ENCODE data around the gene POLE3.

Gene POLE3

DNA sequence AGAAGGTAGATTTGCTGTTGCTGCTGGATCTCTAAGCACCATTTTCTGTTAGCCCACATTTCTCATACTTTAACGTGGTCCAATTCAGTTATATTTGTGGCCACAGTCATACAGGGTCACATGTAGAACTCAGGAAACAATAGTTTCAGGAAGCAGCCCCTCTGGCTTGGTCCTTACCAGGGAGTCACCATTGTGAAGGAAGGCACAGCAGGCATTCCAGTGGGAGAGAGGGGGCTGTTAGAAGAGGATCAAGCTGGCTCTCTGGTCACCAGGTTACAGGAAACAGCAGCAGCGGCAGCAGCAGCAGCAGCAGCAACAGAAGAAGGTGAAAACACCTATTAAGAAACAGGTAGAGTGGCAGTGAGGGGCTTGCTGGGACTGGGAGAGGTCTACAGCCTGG lies 14.6 kb upstream of the POLE3 start:
- Histone ChIP-seq H3K9me2 (replicated peaks; ENCODE audit: low read depth, low read length) (no peaks in the 10 kb centered on the region), H3K27me3 (ENCODE audit: insufficient read depth, low read length, poor library complexity, severe bottlenecking) (no peaks in the 10 kb centered on the region), H3K9me3 (ENCODE audit: insufficient read depth, low read depth, low read length) (no peaks in the 10 kb centered on the region), H4K20me1 (ENCODE audit: insufficient read depth, low read length, poor library complexity, severe bottlenecking) (no peaks in the 10 kb centered on the region), H3K79me2 (ENCODE audit: insufficient read depth, low read length) (no peaks in the 10 kb centered on the region), H3F3A (ENCODE audit: low read depth) (no peaks in the 10 kb centered on the region), H3K4me2 (ENCODE audit: low read depth, low read length, poor library complexity, severe bottlenecking) (peak overlapping the region; percentile 87), H3K4me3 (ENCODE audit: low read length, poor library complexity, severe bottlenecking) (peak overlapping the region; percentile 63), H2AFZ (ENCODE audit: low read length) (peak overlapping the region; percentile 87), H3K9ac (ENCODE audit: low read depth, low read length, poor library complexity, severe bottlenecking) (peak overlapping the region; percentile 70), H3K36me3 (ENCODE audit: insufficient read depth, low read length) (no peaks in the 10 kb centered on the region), H3K4me1 (ENCODE audit: insufficient read depth, low read length, poor library complexity, severe bottlenecking) (peaks cover 43% of the 10 kb centered on the region)
- no peak for TF ChIP-seq EZH2phosphoT487 (IDR thresholded peaks at IDR 0.05; ENCODE audit: borderline replicate concordance)
- TF ChIP-seq, protein P1, sequence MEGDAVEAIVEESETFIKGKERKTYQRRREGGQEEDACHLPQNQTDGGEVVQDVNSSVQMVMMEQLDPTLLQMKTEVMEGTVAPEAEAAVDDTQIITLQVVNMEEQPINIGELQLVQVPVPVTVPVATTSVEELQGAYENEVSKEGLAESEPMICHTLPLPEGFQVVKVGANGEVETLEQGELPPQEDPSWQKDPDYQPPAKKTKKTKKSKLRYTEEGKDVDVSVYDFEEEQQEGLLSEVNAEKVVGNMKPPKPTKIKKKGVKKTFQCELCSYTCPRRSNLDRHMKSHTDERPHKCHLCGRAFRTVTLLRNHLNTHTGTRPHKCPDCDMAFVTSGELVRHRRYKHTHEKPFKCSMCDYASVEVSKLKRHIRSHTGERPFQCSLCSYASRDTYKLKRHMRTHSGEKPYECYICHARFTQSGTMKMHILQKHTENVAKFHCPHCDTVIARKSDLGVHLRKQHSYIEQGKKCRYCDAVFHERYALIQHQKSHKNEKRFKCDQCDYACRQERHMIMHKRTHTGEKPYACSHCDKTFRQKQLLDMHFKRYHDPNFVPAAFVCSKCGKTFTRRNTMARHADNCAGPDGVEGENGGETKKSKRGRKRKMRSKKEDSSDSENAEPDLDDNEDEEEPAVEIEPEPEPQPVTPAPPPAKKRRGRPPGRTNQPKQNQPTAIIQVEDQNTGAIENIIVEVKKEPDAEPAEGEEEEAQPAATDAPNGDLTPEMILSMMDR (conservative IDR thresholded peaks at IDR 0.05; ENCODE audit: low read length), result no peak

DNA sequence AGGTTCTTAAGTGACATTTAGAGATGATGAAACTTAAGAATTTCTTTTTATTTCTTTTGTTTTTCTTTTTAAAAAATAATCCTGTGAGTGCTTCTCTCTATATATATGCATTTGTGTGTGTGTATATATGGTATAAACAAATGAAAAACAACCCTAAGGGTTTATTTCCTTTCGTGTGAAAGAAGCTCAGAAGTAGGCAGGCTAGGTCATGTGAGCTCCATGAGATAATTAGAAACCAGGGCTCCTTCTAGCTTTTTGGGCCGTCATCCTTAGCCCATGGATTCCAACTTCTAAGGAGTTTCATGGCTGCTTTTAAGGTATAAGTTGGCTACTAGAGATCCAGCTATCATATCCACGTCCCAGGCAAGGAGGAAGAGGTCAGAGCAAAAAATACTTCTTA lies 11.3 kb upstream of the POLE3 start:
- H3K9ac ChIP-seq (ENCODE audit: low read depth, low read length, poor library complexity, severe bottlenecking), result no peak overlapping the region
- no peak overlapping the region for H3K4me2 ChIP-seq (ENCODE audit: low read depth, low read length, poor library complexity, severe bottlenecking)
- H3K4me3 ChIP-seq (ENCODE audit: low read length, poor library complexity, severe bottlenecking), result no peak overlapping the region
- no peaks in the 10 kb centered on the region for H3K9me2 ChIP-seq (replicated peaks; ENCODE audit: low read depth, low read length)
- H3K27me3 ChIP-seq (ENCODE audit: insufficient read depth, low read length, poor library complexity, severe bottlenecking), result no peaks in the 10 kb centered on the region
- H3K4me1 ChIP-seq (ENCODE audit: insufficient read depth, low read length, poor library complexity, severe bottlenecking), result peaks cover 28% of the 10 kb centered on the region
- no peak overlapping the region for H2AFZ ChIP-seq (ENCODE audit: low read length)
- H3K79me2 ChIP-seq (ENCODE audit: insufficient read depth, low read length), result no peaks in the 10 kb centered on the region
- no peak for TF ChIP-seq EZH2phosphoT487 (IDR thresholded peaks at IDR 0.05; ENCODE audit: borderline replicate concordance)
- TF ChIP-seq, protein P1 (conservative IDR thresholded peaks at IDR 0.05; ENCODE audit: low read length), result no peak
- no peaks in the 10 kb centered on the region for H3F3A ChIP-seq (ENCODE audit: low read depth)
- H3K9me3 ChIP-seq (ENCODE audit: insufficient read depth, low read depth, low read length), result no peaks in the 10 kb centered on the region
- H3K36me3 ChIP-seq (ENCODE audit: insufficient read depth, low read length), result no peaks in the 10 kb centered on the region
- no peaks in the 10 kb centered on the region for H4K20me1 ChIP-seq (ENCODE audit: insufficient read depth, low read length, poor library complexity, severe bottlenecking)

DNA sequence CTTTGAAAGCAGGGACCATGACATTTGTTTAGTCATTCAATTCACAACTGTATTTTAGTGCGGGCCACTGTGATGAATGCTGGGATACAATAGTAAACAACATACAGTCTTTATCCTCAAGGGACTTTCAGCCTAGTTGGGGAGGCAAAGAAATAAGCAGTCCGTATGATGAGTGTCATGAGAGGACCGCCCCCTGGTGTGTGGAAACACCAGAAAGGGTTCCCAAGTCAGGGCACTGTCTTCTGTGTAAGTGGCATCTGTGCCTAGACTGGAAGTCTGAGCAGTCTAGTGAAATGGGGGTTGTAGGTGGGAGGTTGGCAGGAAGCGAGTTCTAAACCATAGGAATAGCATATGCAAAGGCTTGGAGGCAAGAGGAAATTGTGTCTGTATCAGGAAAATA lies 6.9 kb upstream of the POLE3 start:
- H2AFZ ChIP-seq (ENCODE audit: low read length), result peak overlapping the region; percentile 80; the same call in 1 of the 2 replicates
- no peaks in the 10 kb centered on the region for H4K20me1 ChIP-seq (ENCODE audit: insufficient read depth, low read length, poor library complexity, severe bottlenecking)
- no peaks in the 10 kb centered on the region for H3K9me3 ChIP-seq (ENCODE audit: insufficient read depth, low read depth, low read length)
- TF ChIP-seq EZH2phosphoT487 (IDR thresholded peaks at IDR 0.05; ENCODE audit: borderline replicate concordance), result no peak
- TF ChIP-seq, protein P1 (conservative IDR thresholded peaks at IDR 0.05; ENCODE audit: low read length), result peak; percentile 31
- H3K36me3 ChIP-seq (ENCODE audit: insufficient read depth, low read length), result no peaks in the 10 kb centered on the region
- H3K9me2 ChIP-seq (replicated peaks; ENCODE audit: low read depth, low read length), result no peaks in the 10 kb centered on the region
- H3F3A ChIP-seq (ENCODE audit: low read depth), result no peaks in the 10 kb centered on the region; the same call in 1 of the 2 replicates
- no peak overlapping the region for H3K9ac ChIP-seq (ENCODE audit: low read depth, low read length, poor library complexity, severe bottlenecking)
- no peak overlapping the region for H3K4me2 ChIP-seq (ENCODE audit: low read depth, low read length, poor library complexity, severe bottlenecking)
- no peaks in the 10 kb centered on the region for H3K27me3 ChIP-seq (ENCODE audit: insufficient read depth, low read length, poor library complexity, severe bottlenecking)
- no peaks in the 10 kb centered on the region for H3K79me2 ChIP-seq (ENCODE audit: insufficient read depth, low read length)
- H3K4me3 ChIP-seq (ENCODE audit: low read length, poor library complexity, severe bottlenecking), result no peak overlapping the region
- H3K4me1 ChIP-seq (ENCODE audit: insufficient read depth, low read length, poor library complexity, severe bottlenecking), result peaks cover 16% of the 10 kb centered on the region

Measured in Loucy (cell line).